Measurements from ENCODE around the gene COQ7. TPM values are rescaled to one million over a fixed set of nuclear protein-coding genes. Genes with fewer than 3 reads are reported as not detected.

COQ7 gene
- total RNA-seq, 2 experiments from 2014 or later, result 13.2 to 14.6 TPM

- Mint-ChIP-seq H3K27ac (no peak overlapping the region), H3K4me1 (peaks cover 37% of the 10 kb centered on the region), H3K4me3 (no peak overlapping the region), H3K27me3 (no peaks in the 10 kb centered on the region), H3K9me3 (peaks cover 14% of the 10 kb centered on the region), H3K36me3 (ENCODE audit: low read depth) (peaks cover 11% of the 10 kb centered on the region)
- POLR2A ChIA-PET, result no interaction called here
- CTCF ChIA-PET, result no interaction called here
- DNase-seq, result no peak
Measured at GRCh38 chr16:19123535-19124178, 56.2 kb downstream of the COQ7 start.

GRCh38 chr16:19126300-19126699 lies 58.9 kb downstream of the COQ7 start:
- ChIA-PET POLR2A (interaction anchor here (1.0 to 2.7 kb wide), 3 partner anchors 9 to 14 kb away, joined by 3 to 10 read pairs (median 3); partner anchors contain the start of gene ITPRIPL2), CTCF (no interaction called here)
- Mint-ChIP-seq H3K27me3 (no peaks in the 10 kb centered on the region), H3K4me1 (peaks cover 46% of the 10 kb centered on the region), H3K9me3 (peaks cover 14% of the 10 kb centered on the region), H3K4me3 (no peak overlapping the region), H3K36me3 (ENCODE audit: low read depth) (peaks cover 5% of the 10 kb centered on the region), H3K27ac (no peak overlapping the region)
- DNase-seq, result no peak

DNA sequence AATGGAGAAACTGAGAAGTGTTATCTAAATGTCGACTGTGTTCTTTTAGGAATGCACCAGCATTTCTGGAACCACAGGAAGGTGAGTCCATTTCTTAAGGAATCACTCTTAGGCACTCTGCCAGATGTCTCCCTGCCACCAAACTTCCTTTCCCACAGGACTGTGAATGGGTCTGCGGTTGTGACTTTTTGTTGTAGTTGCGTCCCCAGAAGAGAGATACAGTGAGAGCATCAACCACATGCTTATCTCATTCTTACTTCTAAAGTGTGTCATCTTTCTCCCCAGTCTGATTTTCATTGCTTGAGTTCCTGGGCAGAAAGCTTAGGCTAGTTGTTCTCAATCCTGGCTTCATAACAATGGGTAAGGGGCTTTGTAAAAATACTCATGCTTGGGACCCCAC lies 59.8 kb downstream of the COQ7 start:
- POLR2A ChIA-PET, result interaction anchor here (0.9 to 2.7 kb wide), 3 partner anchors 8 to 13 kb away, joined by 3 to 10 read pairs (median 8); partner anchors contain the start of gene ITPRIPL2
- CTCF ChIA-PET, result no interaction called here
- DNase-seq, result peak; percentile 44
- Mint-ChIP-seq H3K4me1 (peaks cover 51% of the 10 kb centered on the region), H3K27me3 (no peaks in the 10 kb centered on the region), H3K9me3 (peaks cover 14% of the 10 kb centered on the region), H3K27ac (peak overlapping the region; percentile 47), H3K36me3 (ENCODE audit: low read depth) (peaks cover 5% of the 10 kb centered on the region), H3K4me3 (no peak overlapping the region)

GRCh38 chr16:19127674-19128131 lies 60.3 kb downstream of the COQ7 start:
- H3K4me1 Mint-ChIP-seq, result peaks cover 51% of the 10 kb centered on the region
- CTCF ChIA-PET, result no interaction called here
- H3K9me3 Mint-ChIP-seq, result peaks cover 14% of the 10 kb centered on the region
- DNase-seq, result no peak
- no peaks in the 10 kb centered on the region for H3K27me3 Mint-ChIP-seq
- H3K36me3 Mint-ChIP-seq (ENCODE audit: low read depth), result peaks cover 5% of the 10 kb centered on the region
- POLR2A ChIA-PET, result interaction anchor here (0.9 to 2.7 kb wide), 3 partner anchors 8 to 14 kb away, joined by 3 to 10 read pairs (median 8); partner anchors contain the start of gene ITPRIPL2
- H3K4me3 Mint-ChIP-seq, result peak overlapping the region; percentile 1
- peak overlapping the region; percentile 47 for H3K27ac Mint-ChIP-seq

DNA sequence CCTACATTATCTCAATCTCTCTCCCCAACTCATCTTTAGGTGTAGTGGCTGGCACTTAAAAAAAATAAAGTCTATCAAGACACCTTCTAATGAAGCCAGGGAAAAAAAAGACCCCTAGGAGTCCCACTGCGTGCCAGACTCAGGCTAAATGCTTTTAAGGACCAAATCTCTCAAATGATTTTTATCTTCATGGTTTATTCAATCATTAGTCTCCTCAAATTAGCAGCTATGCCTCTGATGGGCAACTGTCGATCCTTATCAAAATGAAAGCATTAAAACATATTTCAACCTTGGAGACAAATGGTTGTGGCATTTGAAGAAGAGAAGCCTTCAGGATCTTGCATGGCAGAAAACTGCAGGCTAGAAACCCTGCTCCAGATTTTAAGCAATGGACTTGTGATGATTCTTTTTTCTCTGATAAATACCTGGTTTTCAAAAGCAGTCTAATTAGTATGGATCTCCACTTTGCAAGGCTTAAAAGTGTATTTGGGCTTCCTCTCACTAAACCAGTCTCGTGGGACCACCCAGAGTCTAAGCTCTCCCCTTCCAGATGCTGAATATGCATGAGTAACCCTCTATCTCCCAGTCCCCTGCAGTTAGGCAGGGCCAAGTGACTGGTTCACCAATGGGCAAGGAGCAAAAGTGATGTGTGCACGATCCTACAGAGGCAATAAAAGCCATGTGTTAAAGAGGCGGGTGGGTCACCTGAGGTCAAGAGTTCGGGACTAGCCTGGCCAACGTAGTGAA lies 61.2 kb downstream of the COQ7 start:
- H3K9me3 Mint-ChIP-seq, result peaks cover 14% of the 10 kb centered on the region
- peak overlapping the region; percentile 54 for H3K27ac Mint-ChIP-seq
- CTCF ChIA-PET, result interaction anchor here (0.9 kb wide), 1 partner anchor 43 kb away, joined by 3 read pairs; no protein-coding TSS in a partner anchor
- H3K27me3 Mint-ChIP-seq, result no peaks in the 10 kb centered on the region
- no peak for DNase-seq
- H3K4me1 Mint-ChIP-seq, result peaks cover 51% of the 10 kb centered on the region
- POLR2A ChIA-PET, result no interaction called here
- no peak overlapping the region for H3K4me3 Mint-ChIP-seq
- peaks cover 5% of the 10 kb centered on the region for H3K36me3 Mint-ChIP-seq (ENCODE audit: low read depth)

Other genes with a start within 250 kb of the COQ7 start
- 100 to 1,000 TPM; 107 to 109 TPM for gene SMG1, start 141.2 kb upstream of the COQ7 start, total RNA-seq
- gene TMC7, start 83.7 kb upstream of the COQ7 start, total RNA-seq, result not detected
- gene ITPRIPL2, start 46.4 kb downstream of the COQ7 start, total RNA-seq, result 10 to 100 TPM; 11.1 to 11.2 TPM
- gene SYT17, start 100.6 kb downstream of the COQ7 start, total RNA-seq, result not detected
- gene CLEC19A, start 218.1 kb downstream of the COQ7 start, total RNA-seq, result not detected